Heart left ventricle (tissue), 13 donors: Measurements from ENCODE around the gene SLC35G3.

Experiments
- CTCF ChIP-seq, 12 donors: fragments of 200-600 bp; sonication (generic) in 4 of 12; IDR thresholded peaks; one replicate each; pipeline versions ENCODE4 v1.5.0 to v1.8.0; 2018 to 2022; ENCODE audit warnings: antibody characterized with exemption in 12 of 12, mild to moderate bottlenecking in 5 of 12
- POLR2A ChIP-seq, 2 donors: fragments of 450-650 bp; IDR thresholded peaks; one replicate each; pipeline ENCODE4 v1.6.1; 2017; ENCODE audit warnings: antibody characterized with exemption in 2 of 2, mild to moderate bottlenecking in 2 of 2, moderate library complexity in 2 of 2
- donor health status: ischemic (EF 13 %, LVEDD 7.1; RV severe dilation, severe dysfunction).
- donor health status: DM: no; HTN: yes; CAD: no.
- donor health status: DM: no; HTN: no; CAD: no.
- donor health status: ischemic (EF 25% LVEDD 6.9; RV normal size, moderate dysfunction).
- donor health status: ischemic (EF 25% LVEDD 5.7; RV mildly dilated, moderate dysfunction).
- donor health status: ischemic (EF 35%, LVEDD 5.7; RV mildly dilated, moderate dysfunction).
- donor health status: nonischemic (EF 11% LVEDD 7.7; RV severe dilation, severe dysfunction).
- donor health status: DM: yes; HTN: yes; CAD: no.
- donor health status: PGD.
- donor health status: ischemic (EF 29% LVEDD 5.4; RV normal size, mild dysfunction).
- donor health status: nonischemic (EF 23%, LVEDD 6.1; RV moderate dilation, normal function).

GRCh38 chr17:35235917-35236316, 41.7 kb upstream of the SLC35G3 start:
- no peak for TF ChIP-seq CTCF (IDR thresholded peaks at IDR 0.05)
- no peak for TF ChIP-seq POLR2A (IDR thresholded peaks at IDR 0.05)
